ENCODE results near the gene ATL3. TPM values are rescaled to one million over a fixed set of nuclear protein-coding genes. Genes with fewer than 3 reads are reported as not detected.

ATL3 gene, protein sequence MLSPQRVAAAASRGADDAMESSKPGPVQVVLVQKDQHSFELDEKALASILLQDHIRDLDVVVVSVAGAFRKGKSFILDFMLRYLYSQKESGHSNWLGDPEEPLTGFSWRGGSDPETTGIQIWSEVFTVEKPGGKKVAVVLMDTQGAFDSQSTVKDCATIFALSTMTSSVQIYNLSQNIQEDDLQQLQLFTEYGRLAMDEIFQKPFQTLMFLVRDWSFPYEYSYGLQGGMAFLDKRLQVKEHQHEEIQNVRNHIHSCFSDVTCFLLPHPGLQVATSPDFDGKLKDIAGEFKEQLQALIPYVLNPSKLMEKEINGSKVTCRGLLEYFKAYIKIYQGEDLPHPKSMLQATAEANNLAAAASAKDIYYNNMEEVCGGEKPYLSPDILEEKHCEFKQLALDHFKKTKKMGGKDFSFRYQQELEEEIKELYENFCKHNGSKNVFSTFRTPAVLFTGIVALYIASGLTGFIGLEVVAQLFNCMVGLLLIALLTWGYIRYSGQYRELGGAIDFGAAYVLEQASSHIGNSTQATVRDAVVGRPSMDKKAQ
- 100 to 1,000 TPM in 2 of 4 donors, 10 to 100 TPM in 2; 78.7 to 106 (median 98.4) TPM for total RNA-seq

DNA sequence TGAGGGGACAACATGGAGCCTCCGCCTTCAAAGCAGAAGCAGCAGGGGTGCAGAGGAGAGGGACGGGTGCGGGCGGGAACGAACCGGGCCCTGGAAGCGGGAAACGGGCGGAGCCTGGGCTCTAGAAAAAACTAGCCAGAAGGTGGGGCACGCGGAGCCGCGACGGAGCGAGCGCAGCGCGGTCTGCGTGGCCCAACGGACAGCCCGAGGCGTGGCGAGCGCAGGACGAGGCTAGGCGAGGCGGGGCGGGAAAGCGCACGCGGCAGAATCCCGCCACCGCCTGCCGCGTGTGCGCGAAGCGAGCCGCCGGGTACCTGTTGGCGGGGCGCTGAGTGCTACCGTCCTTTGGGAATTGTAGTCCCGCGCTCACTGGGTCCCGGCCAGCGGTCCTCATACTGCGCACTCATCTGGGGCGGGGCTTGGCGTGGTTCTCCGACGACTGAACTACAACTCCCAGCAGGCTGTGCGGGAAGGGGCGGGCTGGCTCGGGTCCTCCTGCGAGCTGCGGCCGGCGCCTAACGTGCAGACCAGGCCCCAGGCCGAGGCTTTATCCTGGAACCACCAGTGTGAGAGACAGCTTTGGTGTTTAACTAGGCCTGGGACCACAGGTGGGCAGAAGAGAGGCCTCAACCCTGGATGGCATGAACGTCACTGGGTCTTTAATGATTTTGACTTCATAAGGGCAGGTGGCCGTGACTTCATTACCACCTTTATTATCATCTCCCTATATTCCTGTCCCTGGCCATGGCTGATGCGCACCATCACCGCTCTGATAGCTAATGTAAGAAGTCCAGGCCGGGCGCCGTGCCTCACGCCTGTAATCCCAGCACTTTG is at the start of gene ATL3:
ATL3 (minus strand) TSS at position 55 of the 834 bp plus-strand sequence; CDS start at position 14, 41 bp downstream.
- intact Hi-C loops (cut with DNase I): loop anchor here (5.0 kb wide), 1 partner anchor 66 kb away; no protein-coding TSS in a partner anchor
- Histone ChIP-seq H3K9me3 (no peaks in the 10 kb centered on the region), H3K27ac (peak within 1 kb of the TSS; percentile 98 to 100 (median 98)), H3K36me3 (no peaks in the 10 kb centered on the region), H3K27me3 (no peaks in the 10 kb centered on the region), H3K4me1 (peaks cover 33 to 42% of the 10 kb centered on the region in 2 donors), H3K4me3 (replicated peaks in 1 of 3) (peak within 1 kb of the TSS; percentile 73 to 93 (median 83))
- DNase-seq: peak; percentile 98 to 99
- WGBS, 2 donors: 26 to 55% methylated on average over 13 to 29 of the region's 69 CpGs
- TF ChIP-seq POLR2A (IDR thresholded peaks at IDR 0.05): peak; percentile 39 to 79
- TF ChIP-seq, protein P1, sequence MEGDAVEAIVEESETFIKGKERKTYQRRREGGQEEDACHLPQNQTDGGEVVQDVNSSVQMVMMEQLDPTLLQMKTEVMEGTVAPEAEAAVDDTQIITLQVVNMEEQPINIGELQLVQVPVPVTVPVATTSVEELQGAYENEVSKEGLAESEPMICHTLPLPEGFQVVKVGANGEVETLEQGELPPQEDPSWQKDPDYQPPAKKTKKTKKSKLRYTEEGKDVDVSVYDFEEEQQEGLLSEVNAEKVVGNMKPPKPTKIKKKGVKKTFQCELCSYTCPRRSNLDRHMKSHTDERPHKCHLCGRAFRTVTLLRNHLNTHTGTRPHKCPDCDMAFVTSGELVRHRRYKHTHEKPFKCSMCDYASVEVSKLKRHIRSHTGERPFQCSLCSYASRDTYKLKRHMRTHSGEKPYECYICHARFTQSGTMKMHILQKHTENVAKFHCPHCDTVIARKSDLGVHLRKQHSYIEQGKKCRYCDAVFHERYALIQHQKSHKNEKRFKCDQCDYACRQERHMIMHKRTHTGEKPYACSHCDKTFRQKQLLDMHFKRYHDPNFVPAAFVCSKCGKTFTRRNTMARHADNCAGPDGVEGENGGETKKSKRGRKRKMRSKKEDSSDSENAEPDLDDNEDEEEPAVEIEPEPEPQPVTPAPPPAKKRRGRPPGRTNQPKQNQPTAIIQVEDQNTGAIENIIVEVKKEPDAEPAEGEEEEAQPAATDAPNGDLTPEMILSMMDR (IDR thresholded peaks at IDR 0.05): peak in 1 of 6 experiments; percentile 22

GRCh38 chr11:63720611-63721010 is 49.4 kb upstream of the ATL3 start:
- intact Hi-C loops (cut with DNase I): no loop called here
- H3K27ac ChIP-seq: no peak overlapping the region
- no peaks in the 10 kb centered on the region for H3K9me3 ChIP-seq
- H3K36me3 ChIP-seq: no peaks in the 10 kb centered on the region
- peaks cover 13 to 21% of the 10 kb centered on the region in 2 donors for H3K4me1 ChIP-seq
- WGBS, 2 donors: 93 to 96% methylated on average over 3 of the region's 3 CpGs
- no peak for TF ChIP-seq POLR2A (IDR thresholded peaks at IDR 0.05)
- TF ChIP-seq, protein P1 (IDR thresholded peaks at IDR 0.05): no peak
- no peak for DNase-seq
- H3K27me3 ChIP-seq: no peaks in the 10 kb centered on the region
- no peak overlapping the region for H3K4me3 ChIP-seq (replicated peaks in 1 of 3)

- no peak for TF ChIP-seq POLR2A (IDR thresholded peaks at IDR 0.05)
- TF ChIP-seq, protein P1 (IDR thresholded peaks at IDR 0.05): no peak
- intact Hi-C loops (cut with DNase I): no loop called here
- Histone ChIP-seq H3K4me3 (replicated peaks in 1 of 3) (no peak overlapping the region), H3K27ac (peak overlapping the region in 1 of 3 donors; percentile 7), H3K27me3 (no peaks in the 10 kb centered on the region), H3K4me1 (peaks cover 13 to 25% of the 10 kb centered on the region in 2 donors), H3K36me3 (no peaks in the 10 kb centered on the region), H3K9me3 (no peaks in the 10 kb centered on the region)
- peak in 1 of 2 donors; percentile 31 for DNase-seq
- WGBS, 2 donors: 25 to 47% methylated on average over 2 of the region's 2 CpGs
These were observed 48.8 kb upstream of the ATL3 start for GRCh38 chr11:63719987-63720386.

DNA sequence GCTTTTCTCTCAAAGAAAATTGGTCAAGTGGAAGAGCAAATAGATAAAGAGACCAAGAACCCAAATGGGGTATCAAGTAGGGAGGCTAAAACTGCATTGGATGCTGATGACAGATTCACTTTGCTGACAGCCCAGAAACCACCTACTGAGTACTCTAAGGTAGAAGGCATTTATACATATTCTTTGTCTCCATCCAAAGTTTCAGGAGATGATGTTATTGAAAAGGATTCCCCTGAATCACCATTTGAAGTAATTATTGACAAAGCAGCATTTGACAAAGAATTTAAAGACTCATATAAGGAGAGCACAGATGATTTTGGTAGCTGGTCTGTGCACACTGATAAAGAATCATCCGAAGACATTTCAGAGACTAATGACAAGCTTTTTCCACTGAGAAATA is 47.8 kb upstream of the ATL3 start:
- H3K36me3 ChIP-seq: no peaks in the 10 kb centered on the region

More for the DNA sequence above, 47.8 kb upstream of the ATL3 start:
- Histone ChIP-seq H3K4me3 (replicated peaks in 1 of 3) (no peak overlapping the region), H3K4me1 (peaks cover 13 to 25% of the 10 kb centered on the region in 2 donors), H3K27ac (no peak overlapping the region), H3K27me3 (no peaks in the 10 kb centered on the region), H3K9me3 (no peaks in the 10 kb centered on the region)
- WGBS, 2 donors: 83 to 93% methylated on average over 1 of the region's 1 CpG
- DNase-seq: no peak
- intact Hi-C loops (cut with DNase I): no loop called here
- no peak for TF ChIP-seq POLR2A (IDR thresholded peaks at IDR 0.05)
- TF ChIP-seq, protein P1 (IDR thresholded peaks at IDR 0.05): no peak
